Large intestine (tissue), 3 donors: ENCODE results near the gene PLSCR2. TPM values are rescaled to one million over a fixed set of nuclear protein-coding genes. Genes with fewer than 3 reads are reported as not detected.
A peak's percentile ranks its signal among the peaks of the same experiment; 100 is the strongest.
"Not testable (repeated sequence)": the region's sequence is repeated elsewhere in the genome, so short reads cannot be mapped to it uniquely, and the experiment has no call there.

Source experiments
- DNase-seq, 2 donors: peaks; one replicate each; pipeline versions ENCODE4 v3.0.0 to v3.0.0-alpha.2; 2013
- H3K27ac ChIP-seq: one replicate; pipeline ENCODE4 v1.5.1; 2013; ENCODE audit warnings: low read length
- H3K27me3 ChIP-seq: 2 replicates; pipeline ENCODE4 v1.6.1; 2013; ENCODE audit warnings: low read length; ENCODE audit not compliant: control insufficient read depth, insufficient read depth
- H3K36me3 ChIP-seq: 2 replicates; pipeline ENCODE4 v1.6.1; 2013; ENCODE audit warnings: low read length; ENCODE audit not compliant: control insufficient read depth, insufficient read depth
- H3K4me1 ChIP-seq: one replicate; pipeline ENCODE4 v1.6.1; 2013; ENCODE audit warnings: low read length; ENCODE audit not compliant: control insufficient read depth, insufficient read depth
- H3K4me3 ChIP-seq: one replicate; pipeline ENCODE4 v1.5.1; 2013; ENCODE audit warnings: low read length
- H3K9me3 ChIP-seq: one replicate; pipeline ENCODE4 v1.6.1; 2013; ENCODE audit warnings: mild to moderate bottlenecking, low read depth, low read length, moderate library complexity; ENCODE audit not compliant: control insufficient read depth
- WGBS: methylation state at CpG from one replicate; pipeline ENCODE4 v1.1.5; 2013; ENCODE audit warnings: low lambda C conversion rate; ENCODE audit not compliant: insufficient coverage; 5-methylcytosine and 5-hydroxymethylcytosine counted together
- polyA plus RNA-seq: library from polyadenylated mRNA; unstranded; fragments of 120-200 nt; gene quantifications from one replicate; pipeline ENCODE4 v1.2.1, GENCODE V29; 2013

PLSCR2 gene
- polyA plus RNA-seq, 1 donor = 0.79 TPM

DNA sequence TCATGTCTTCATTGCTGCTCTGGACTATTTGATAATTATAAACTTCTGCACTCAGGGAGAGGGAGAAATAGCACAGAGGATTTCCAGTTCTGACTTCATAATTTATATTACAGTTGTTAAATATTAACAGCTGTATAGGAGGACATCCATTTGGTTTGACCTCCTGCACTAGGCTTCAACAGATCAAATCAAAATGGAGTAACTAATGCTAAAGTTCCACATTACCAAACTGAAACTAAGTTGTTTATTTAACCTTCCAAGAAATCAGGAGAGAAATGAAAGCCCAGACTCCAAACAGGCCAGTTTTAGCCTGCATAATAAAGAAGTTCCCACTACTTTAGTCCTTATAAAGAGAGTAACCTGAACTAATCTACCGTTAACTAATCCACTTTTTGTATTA is 4.6 kb downstream of the PLSCR2 start:
- WGBS = 83% methylated on average over 1 of the region's 1 CpG
- Histone ChIP-seq H3K27me3 (no peaks in the 10 kb centered on the region), H3K36me3 (no peaks in the 10 kb centered on the region), H3K9me3 (no peaks in the 10 kb centered on the region), H3K4me3 (no peak overlapping the region), H3K27ac (no peak overlapping the region), H3K4me1 (no peaks in the 10 kb centered on the region)
- peak in 1 of 2 donors; percentile 41 for DNase-seq

GRCh38 chr3:146464005-146464595 is 5.3 kb downstream of the PLSCR2 start:
- no peaks in the 10 kb centered on the region for H3K9me3 ChIP-seq
- H3K4me1 ChIP-seq = no peaks in the 10 kb centered on the region
- H3K36me3 ChIP-seq = no peaks in the 10 kb centered on the region
- no peak overlapping the region for H3K4me3 ChIP-seq
- H3K27me3 ChIP-seq = no peaks in the 10 kb centered on the region
- no peak overlapping the region for H3K27ac ChIP-seq
- no peak for DNase-seq
- WGBS = no CpG with 5 or more reads among the region's 2 CpGs

- H3K36me3 ChIP-seq = no peaks in the 10 kb centered on the region
- no peaks in the 10 kb centered on the region for H3K27me3 ChIP-seq
- no peaks in the 10 kb centered on the region for H3K4me1 ChIP-seq
- no peak for DNase-seq
- 100% methylated on average over 1 of the region's 3 CpGs for WGBS
- no peak overlapping the region for H3K4me3 ChIP-seq
- H3K9me3 ChIP-seq = no peaks in the 10 kb centered on the region
- H3K27ac ChIP-seq = no peak overlapping the region
Measured at GRCh38 chr3:146454796-146455195, 14.6 kb downstream of the PLSCR2 start.

GRCh38 chr3:146449613-146450012 is 19.7 kb downstream of the PLSCR2 start:
- H3K4me3 ChIP-seq = no peak overlapping the region
- H3K27me3 ChIP-seq = no peaks in the 10 kb centered on the region
- no peaks in the 10 kb centered on the region for H3K4me1 ChIP-seq
- no peak overlapping the region for H3K27ac ChIP-seq
- peaks cover 2% of the 10 kb centered on the region for H3K9me3 ChIP-seq
- no peak for DNase-seq
- no peaks in the 10 kb centered on the region for H3K36me3 ChIP-seq

- no CpG with 5 or more reads among the region's 1 CpG for WGBS
- Histone ChIP-seq H3K9me3 (peaks cover 2% of the 10 kb centered on the region), H3K27ac (no peak overlapping the region), H3K27me3 (no peaks in the 10 kb centered on the region), H3K4me3 (no peak overlapping the region), H3K36me3 (no peaks in the 10 kb centered on the region), H3K4me1 (no peaks in the 10 kb centered on the region)
- no peak for DNase-seq
Measured at GRCh38 chr3:146449076-146449475, 20.3 kb downstream of the PLSCR2 start.

DNA sequence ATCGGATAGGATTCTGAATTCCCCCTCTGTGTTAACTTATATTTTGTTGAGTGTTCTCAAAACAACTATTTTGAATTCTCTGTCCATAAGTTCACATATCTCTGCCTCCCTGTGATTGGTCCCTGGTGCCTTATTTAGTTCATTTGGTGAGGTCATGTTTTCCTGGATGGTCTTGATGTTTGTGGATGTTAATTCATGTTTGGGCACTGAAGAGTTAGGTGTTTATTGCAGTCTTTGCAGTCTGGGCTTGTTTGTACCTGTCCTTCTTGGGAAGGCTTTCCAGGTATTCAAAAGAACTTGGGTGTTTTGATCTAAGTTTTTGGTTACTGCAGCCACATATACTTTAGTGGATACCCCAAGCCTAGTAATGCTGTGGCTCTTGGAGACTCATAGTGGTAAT is 23.3 kb downstream of the PLSCR2 start:
- no CpG with 5 or more reads among the region's 1 CpG for WGBS
- no peaks in the 10 kb centered on the region for H3K27me3 ChIP-seq

DNA sequence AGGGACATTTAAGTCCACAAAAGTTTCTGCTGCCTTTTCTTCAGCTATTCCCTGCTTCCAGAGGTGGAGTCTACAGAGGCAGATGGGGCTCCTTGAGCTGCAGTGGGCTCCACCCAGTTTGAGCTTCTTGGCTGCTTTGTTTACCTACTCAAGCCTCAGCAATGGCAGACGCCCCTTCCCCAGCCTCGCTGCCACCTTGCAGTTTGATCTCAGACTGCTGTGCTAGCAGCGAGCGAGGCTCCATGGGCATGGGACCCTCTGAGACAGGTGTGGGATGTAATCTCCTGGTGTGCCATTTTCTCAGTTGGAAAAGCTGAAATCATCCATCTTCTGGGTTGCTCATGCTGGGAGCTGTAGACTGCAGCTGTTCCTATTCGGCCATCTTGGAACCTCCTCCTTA is 29.1 kb downstream of the PLSCR2 start:
- not testable (repeated sequence) for H3K27ac ChIP-seq, H3K4me1 ChIP-seq, H3K9me3 ChIP-seq, H3K4me3 ChIP-seq, H3K27me3 ChIP-seq, DNase-seq, H3K36me3 ChIP-seq
- WGBS = 100% methylated on average over 1 of the region's 5 CpGs

More for the DNA sequence above, 23.3 kb downstream of the PLSCR2 start:
- H3K4me1 ChIP-seq = no peaks in the 10 kb centered on the region
- DNase-seq = no peak
- peaks cover 2% of the 10 kb centered on the region for H3K9me3 ChIP-seq
- no peak overlapping the region for H3K27ac ChIP-seq
- H3K36me3 ChIP-seq = no peaks in the 10 kb centered on the region
- no peak overlapping the region for H3K4me3 ChIP-seq

GRCh38 chr3:146432066-146432465 is 37.3 kb downstream of the PLSCR2 start:
- H3K27me3 ChIP-seq = no peaks in the 10 kb centered on the region
- no peaks in the 10 kb centered on the region for H3K36me3 ChIP-seq
- no peaks in the 10 kb centered on the region for H3K9me3 ChIP-seq
- no peak for DNase-seq
- H3K4me3 ChIP-seq = no peak overlapping the region
- 100% methylated on average over 1 of the region's 1 CpG for WGBS
- H3K27ac ChIP-seq = no peak overlapping the region
- no peaks in the 10 kb centered on the region for H3K4me1 ChIP-seq

GRCh38 chr3:146431240-146431639 is 38.1 kb downstream of the PLSCR2 start:
- Histone ChIP-seq H3K36me3 (no peaks in the 10 kb centered on the region), H3K9me3 (no peaks in the 10 kb centered on the region), H3K4me1 (no peaks in the 10 kb centered on the region), H3K4me3 (no peak overlapping the region), H3K27me3 (no peaks in the 10 kb centered on the region), H3K27ac (no peak overlapping the region)
- DNase-seq = no peak

DNA sequence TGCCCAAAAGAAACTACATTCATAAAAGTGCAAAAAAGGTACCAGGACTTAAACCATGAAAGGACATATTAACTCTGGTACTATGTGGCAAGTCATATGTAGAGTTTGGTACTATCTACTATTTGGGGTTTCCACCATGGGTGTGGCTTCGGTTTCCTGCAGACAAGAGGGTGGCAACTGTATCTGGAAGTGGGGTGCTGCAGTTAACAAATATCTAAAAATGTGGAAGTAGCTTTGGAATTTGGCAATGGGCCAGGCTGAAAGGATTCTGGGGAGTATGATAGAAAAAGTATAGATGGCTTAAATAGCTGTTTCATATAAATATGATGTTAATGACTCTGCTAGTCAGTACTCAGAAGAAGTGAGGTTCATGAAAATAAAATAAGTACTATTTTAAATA is 44.0 kb downstream of the PLSCR2 start:
- H3K27me3 ChIP-seq = no peaks in the 10 kb centered on the region
- H3K4me1 ChIP-seq = no peaks in the 10 kb centered on the region
- H3K9me3 ChIP-seq = peaks cover 2% of the 10 kb centered on the region
- no peak overlapping the region for H3K4me3 ChIP-seq
- H3K36me3 ChIP-seq = no peaks in the 10 kb centered on the region
- no CpG with 5 or more reads among the region's 1 CpG for WGBS
- no peak overlapping the region for H3K27ac ChIP-seq
- DNase-seq = no peak

DNA sequence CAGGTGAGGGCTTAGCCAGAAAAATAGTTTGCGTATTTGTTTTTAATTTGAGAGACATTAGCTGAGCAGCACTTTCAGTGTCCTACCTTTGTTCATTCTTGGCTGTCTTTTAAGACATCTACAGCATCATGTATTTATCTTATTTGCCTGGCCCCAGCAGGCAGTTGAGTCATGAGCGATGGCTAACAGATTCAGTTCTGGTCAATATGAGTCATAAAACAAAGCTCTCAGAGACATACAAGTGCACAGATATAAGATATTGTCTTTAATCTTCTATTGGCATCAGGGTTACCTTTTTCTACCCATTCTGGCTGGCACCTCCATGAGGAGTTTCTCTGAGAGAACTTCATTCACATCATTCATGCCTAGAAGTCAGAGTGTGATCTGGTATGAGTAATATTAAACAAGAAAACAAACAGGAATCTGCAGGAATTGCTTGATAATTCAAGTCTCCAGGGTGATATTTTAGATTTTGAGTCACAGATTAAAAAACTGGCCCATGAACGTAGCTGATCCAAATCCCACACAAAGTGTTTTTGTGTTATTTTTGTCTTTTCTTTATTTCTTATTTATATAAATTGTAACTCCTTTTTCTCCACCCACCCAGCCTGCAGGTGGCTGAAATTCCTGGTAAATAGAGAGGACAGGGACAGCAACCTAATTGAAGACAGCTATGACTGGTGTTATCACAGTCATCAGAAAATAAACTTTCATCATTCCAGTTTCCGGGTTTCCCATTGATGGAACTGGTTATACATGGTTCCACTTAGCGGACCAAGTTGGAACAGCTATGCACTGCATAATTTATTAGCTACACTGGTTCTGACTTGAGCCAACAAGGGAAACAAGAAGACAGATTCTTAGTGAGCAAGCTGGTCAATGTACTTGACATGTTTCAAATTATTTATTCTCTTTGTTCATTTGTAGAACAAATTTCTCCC is 47.3 kb downstream of the PLSCR2 start:
- Histone ChIP-seq H3K4me3 (no peak overlapping the region), H3K9me3 (peaks cover 2% of the 10 kb centered on the region), H3K36me3 (no peaks in the 10 kb centered on the region), H3K27ac (no peak overlapping the region), H3K4me1 (no peaks in the 10 kb centered on the region), H3K27me3 (no peaks in the 10 kb centered on the region)
- no CpG with 5 or more reads among the region's 5 CpGs for WGBS
- DNase-seq = no peak
